Measurements from ENCODE around the gene POLR2E. TPM values are rescaled to one million over a fixed set of nuclear protein-coding genes. Genes with fewer than 3 reads are reported as not detected.
A peak's percentile ranks its signal among the peaks of the same experiment; 100 is the strongest.

POLR2E gene
- total and polyA plus RNA-seq, 2 donors: 79.0 to 84.0 TPM

GRCh38 chr19:1070576-1070930, 24.6 kb downstream of the POLR2E start:
- H3K27ac ChIP-seq (ENCODE audit: low read depth in 1 of 2, low read length in 1 of 2): peak overlapping the region in 1 of 2 donors; percentile 5
- no peaks in the 10 kb centered on the region for H3K9me3 ChIP-seq (ENCODE audit: control insufficient read depth in 2 of 2, insufficient read depth in 1 of 2, low read length in 1 of 2)
- WGBS: 94% methylated on average over 21 of the region's 21 CpGs
- H3K4me3 ChIP-seq (ENCODE audit: low read length in 2 of 2): no peak overlapping the region
- peaks cover 48 to 63% of the 10 kb centered on the region in 2 donors for H3K36me3 ChIP-seq (ENCODE audit: control insufficient read depth in 2 of 2, insufficient read depth in 2 of 2, low read length in 1 of 2)
- H3K4me1 ChIP-seq (ENCODE audit: control insufficient read depth in 2 of 2, insufficient read depth in 2 of 2, low read length in 2 of 2): peaks cover 35 to 55% of the 10 kb centered on the region in 2 donors
- peaks cover 0 to 21% of the 10 kb centered on the region in 2 donors for H3K27me3 ChIP-seq (ENCODE audit: control insufficient read depth in 2 of 2, insufficient read depth in 1 of 2, low read length in 1 of 2)
- no peak for DNase-seq (ENCODE audit: low read depth in 6 of 9, low spot score in 9 of 9)

GRCh38 chr19:1069009-1069779, 26.0 kb downstream of the POLR2E start:
- DNase-seq (ENCODE audit: low read depth in 6 of 9, low spot score in 9 of 9): peak in 2 of 9 donors; percentile 61 to 75
- Histone ChIP-seq H3K36me3 (ENCODE audit: control insufficient read depth in 2 of 2, insufficient read depth in 2 of 2, low read length in 1 of 2) (peaks cover 40 to 51% of the 10 kb centered on the region in 2 donors), H3K27ac (ENCODE audit: low read depth in 1 of 2, low read length in 1 of 2) (peak overlapping the region; percentile 93 to 96), H3K4me3 (ENCODE audit: low read length in 2 of 2) (peak overlapping the region; percentile 96 to 98), H3K4me1 (ENCODE audit: control insufficient read depth in 2 of 2, insufficient read depth in 2 of 2, low read length in 2 of 2) (peaks cover 32 to 57% of the 10 kb centered on the region in 2 donors), H3K27me3 (ENCODE audit: control insufficient read depth in 2 of 2, insufficient read depth in 1 of 2, low read length in 1 of 2) (peaks cover 0 to 27% of the 10 kb centered on the region in 2 donors), H3K9me3 (ENCODE audit: control insufficient read depth in 2 of 2, insufficient read depth in 1 of 2, low read length in 1 of 2) (no peaks in the 10 kb centered on the region)
- 37% methylated on average over 25 of the region's 25 CpGs for WGBS

GRCh38 chr19:1068009-1069001, 26.9 kb downstream of the POLR2E start:
- Histone ChIP-seq H3K9me3 (ENCODE audit: control insufficient read depth in 2 of 2, insufficient read depth in 1 of 2, low read length in 1 of 2) (peaks cover 0 to 1% of the 10 kb centered on the region in 2 donors), H3K27ac (ENCODE audit: low read depth in 1 of 2, low read length in 1 of 2) (peak overlapping the region; percentile 93 to 96), H3K27me3 (ENCODE audit: control insufficient read depth in 2 of 2, insufficient read depth in 1 of 2, low read length in 1 of 2) (peaks cover 0 to 36% of the 10 kb centered on the region in 2 donors), H3K4me3 (ENCODE audit: low read length in 2 of 2) (peak overlapping the region; percentile 96 to 98), H3K4me1 (ENCODE audit: control insufficient read depth in 2 of 2, insufficient read depth in 2 of 2, low read length in 2 of 2) (peaks cover 24 to 54% of the 10 kb centered on the region in 2 donors), H3K36me3 (ENCODE audit: control insufficient read depth in 2 of 2, insufficient read depth in 2 of 2, low read length in 1 of 2) (peaks cover 31 to 43% of the 10 kb centered on the region in 2 donors)
- 30% methylated on average over 45 of the region's 45 CpGs for WGBS
- peak in 5 of 9 donors; percentile 73 to 92 (median 79) for DNase-seq (ENCODE audit: low read depth in 6 of 9, low spot score in 9 of 9)

GRCh38 chr19:1067341-1067957, 27.7 kb downstream of the POLR2E start:
- peaks cover 24 to 54% of the 10 kb centered on the region in 2 donors for H3K4me1 ChIP-seq (ENCODE audit: control insufficient read depth in 2 of 2, insufficient read depth in 2 of 2, low read length in 2 of 2)
- peaks cover 0 to 35% of the 10 kb centered on the region in 2 donors for H3K27me3 ChIP-seq (ENCODE audit: control insufficient read depth in 2 of 2, insufficient read depth in 1 of 2, low read length in 1 of 2)
- no peak for DNase-seq (ENCODE audit: low read depth in 6 of 9, low spot score in 9 of 9)

GRCh38 chr19:1066748-1067340, 28.3 kb downstream of the POLR2E start, which contains the start of gene ARHGAP45:
Gene ARHGAP45, plus strand, starts transcription at chr19:1067167. Its CDS starts 239 bp downstream, at chr19:1067406.
- H3K9me3 ChIP-seq (ENCODE audit: control insufficient read depth in 2 of 2, insufficient read depth in 1 of 2, low read length in 1 of 2): peaks cover 1 to 8% of the 10 kb centered on the region in 2 donors
- peak in 6 of 9 donors; percentile 74 to 93 (median 83) for DNase-seq (ENCODE audit: low read depth in 6 of 9, low spot score in 9 of 9)
- H3K36me3 ChIP-seq (ENCODE audit: control insufficient read depth in 2 of 2, insufficient read depth in 2 of 2, low read length in 1 of 2): peaks cover 22 to 30% of the 10 kb centered on the region in 2 donors
- peaks cover 24 to 54% of the 10 kb centered on the region in 2 donors for H3K4me1 ChIP-seq (ENCODE audit: control insufficient read depth in 2 of 2, insufficient read depth in 2 of 2, low read length in 2 of 2)
- H3K4me3 ChIP-seq (ENCODE audit: low read length in 2 of 2): peak within 1 kb of the TSS; percentile 96 to 98
- H3K27me3 ChIP-seq (ENCODE audit: control insufficient read depth in 2 of 2, insufficient read depth in 1 of 2, low read length in 1 of 2): peaks cover 0 to 35% of the 10 kb centered on the region in 2 donors
- WGBS: 3% methylated on average over 61 of the region's 61 CpGs
- H3K27ac ChIP-seq (ENCODE audit: low read depth in 1 of 2, low read length in 1 of 2): peak within 1 kb of the TSS; percentile 93 to 96

More at GRCh38 chr19:1067341-1067957, 27.7 kb downstream of the POLR2E start:
- H3K4me3 ChIP-seq (ENCODE audit: low read length in 2 of 2): peak overlapping the region; percentile 96 to 98
- peak overlapping the region; percentile 93 to 96 for H3K27ac ChIP-seq (ENCODE audit: low read depth in 1 of 2, low read length in 1 of 2)
- WGBS: under 1% methylated on average over 38 of the region's 38 CpGs
- H3K36me3 ChIP-seq (ENCODE audit: control insufficient read depth in 2 of 2, insufficient read depth in 2 of 2, low read length in 1 of 2): peaks cover 22 to 34% of the 10 kb centered on the region in 2 donors
- H3K9me3 ChIP-seq (ENCODE audit: control insufficient read depth in 2 of 2, insufficient read depth in 1 of 2, low read length in 1 of 2): peaks cover 1 to 7% of the 10 kb centered on the region in 2 donors

GRCh38 chr19:1066251-1066747, 28.9 kb downstream of the POLR2E start:
- H3K36me3 ChIP-seq (ENCODE audit: control insufficient read depth in 2 of 2, insufficient read depth in 2 of 2, low read length in 1 of 2): peaks cover 20 to 26% of the 10 kb centered on the region in 2 donors
- H3K9me3 ChIP-seq (ENCODE audit: control insufficient read depth in 2 of 2, insufficient read depth in 1 of 2, low read length in 1 of 2): peaks cover 1 to 8% of the 10 kb centered on the region in 2 donors
- H3K27ac ChIP-seq (ENCODE audit: low read depth in 1 of 2, low read length in 1 of 2): peak overlapping the region; percentile 74 to 96
- DNase-seq (ENCODE audit: low read depth in 6 of 9, low spot score in 9 of 9): no peak
- peaks cover 0 to 35% of the 10 kb centered on the region in 2 donors for H3K27me3 ChIP-seq (ENCODE audit: control insufficient read depth in 2 of 2, insufficient read depth in 1 of 2, low read length in 1 of 2)
- WGBS: 62% methylated on average over 17 of the region's 17 CpGs
- peaks cover 24 to 54% of the 10 kb centered on the region in 2 donors for H3K4me1 ChIP-seq (ENCODE audit: control insufficient read depth in 2 of 2, insufficient read depth in 2 of 2, low read length in 2 of 2)
- H3K4me3 ChIP-seq (ENCODE audit: low read length in 2 of 2): peak overlapping the region; percentile 49 to 96

GRCh38 chr19:1065606-1066109, 29.5 kb downstream of the POLR2E start:
- no peak for DNase-seq (ENCODE audit: low read depth in 6 of 9, low spot score in 9 of 9)
- Histone ChIP-seq H3K27me3 (ENCODE audit: control insufficient read depth in 2 of 2, insufficient read depth in 1 of 2, low read length in 1 of 2) (peaks cover 0 to 31% of the 10 kb centered on the region in 2 donors), H3K4me3 (ENCODE audit: low read length in 2 of 2) (no peak overlapping the region), H3K36me3 (ENCODE audit: control insufficient read depth in 2 of 2, insufficient read depth in 2 of 2, low read length in 1 of 2) (peaks cover 14 to 25% of the 10 kb centered on the region in 2 donors), H3K9me3 (ENCODE audit: control insufficient read depth in 2 of 2, insufficient read depth in 1 of 2, low read length in 1 of 2) (peaks cover 1 to 8% of the 10 kb centered on the region in 2 donors), H3K4me1 (ENCODE audit: control insufficient read depth in 2 of 2, insufficient read depth in 2 of 2, low read length in 2 of 2) (peaks cover 24 to 51% of the 10 kb centered on the region in 2 donors), H3K27ac (ENCODE audit: low read depth in 1 of 2, low read length in 1 of 2) (no peak overlapping the region)
- WGBS: 94% methylated on average over 17 of the region's 17 CpGs
